ENCODE data around the gene FAR2.
"Not testable (repeated sequence)": the region's sequence is repeated elsewhere in the genome, so short reads cannot be mapped to it uniquely, and the experiment has no call there.

The FAR2 gene

GRCh38 chr12:29167445-29167844, 18.4 kb downstream of the FAR2 start:
- H3K36me3 ChIP-seq (ENCODE audit: control insufficient read depth in 1 of 2, insufficient read depth in 2 of 2, low read depth in 1 of 2, low read length in 2 of 2) = peaks cover 0 to 9% of the 10 kb centered on the region in 2 experiments
- no peak overlapping the region for H2BK15ac ChIP-seq (ENCODE audit: low read depth, poor library complexity, severe bottlenecking)
- peaks cover 7% of the 10 kb centered on the region for H3K79me1 ChIP-seq (replicated peaks; ENCODE audit: low read length, poor library complexity, severe bottlenecking)
- peak; percentile 46 for DNase-seq
- no peak overlapping the region for H2AK5ac ChIP-seq (ENCODE audit: low read length, severe bottlenecking)
- H3K9ac ChIP-seq (ENCODE audit: low read length) = no peak overlapping the region
- no peak overlapping the region for H3K27ac ChIP-seq (ENCODE audit: low read length, poor library complexity, severe bottlenecking)
- H3K14ac ChIP-seq (ENCODE audit: low read length in 2 of 2) = no peak overlapping the region
- H3K4me1 ChIP-seq (ENCODE audit: control insufficient read depth, insufficient read depth, low read depth, low read length) = peaks cover 3% of the 10 kb centered on the region
- H4K8ac ChIP-seq (ENCODE audit: low read length) = no peak overlapping the region
- 61% methylated on average over 4 of the region's 4 CpGs for WGBS
- no peak overlapping the region for H2BK120ac ChIP-seq (ENCODE audit: low read depth, low read length)
- no peaks in the 10 kb centered on the region for H3K9me3 ChIP-seq (ENCODE audit: control insufficient read depth, low read length)
- no peak overlapping the region for H3K4me2 ChIP-seq (ENCODE audit: low read length, poor library complexity, severe bottlenecking)
- no peak overlapping the region for H3K4me3 ChIP-seq (ENCODE audit: insufficient read depth in 1 of 2, low read depth in 1 of 2, low read length in 2 of 2)
- no peak overlapping the region for H2AFZ ChIP-seq (ENCODE audit: low read depth, low read length)
- H3K4ac ChIP-seq (ENCODE audit: low read depth in 1 of 2, low read length in 2 of 2) = no peak overlapping the region
- no peak overlapping the region for H2BK5ac ChIP-seq (ENCODE audit: low read depth, low read length, poor library complexity, severe bottlenecking)
- no peak overlapping the region for H3K23ac ChIP-seq (ENCODE audit: low read length in 2 of 2)
- no peak overlapping the region for H2BK12ac ChIP-seq (ENCODE audit: low read length in 2 of 2)
- no peaks in the 10 kb centered on the region for H3K27me3 ChIP-seq (ENCODE audit: control insufficient read depth in 1 of 2, insufficient read depth in 1 of 2, low read length in 2 of 2)
- H3K18ac ChIP-seq (ENCODE audit: low read depth in 1 of 2, low read length in 2 of 2) = no peak overlapping the region
- H4K91ac ChIP-seq (ENCODE audit: low read length) = no peak overlapping the region

DNA sequence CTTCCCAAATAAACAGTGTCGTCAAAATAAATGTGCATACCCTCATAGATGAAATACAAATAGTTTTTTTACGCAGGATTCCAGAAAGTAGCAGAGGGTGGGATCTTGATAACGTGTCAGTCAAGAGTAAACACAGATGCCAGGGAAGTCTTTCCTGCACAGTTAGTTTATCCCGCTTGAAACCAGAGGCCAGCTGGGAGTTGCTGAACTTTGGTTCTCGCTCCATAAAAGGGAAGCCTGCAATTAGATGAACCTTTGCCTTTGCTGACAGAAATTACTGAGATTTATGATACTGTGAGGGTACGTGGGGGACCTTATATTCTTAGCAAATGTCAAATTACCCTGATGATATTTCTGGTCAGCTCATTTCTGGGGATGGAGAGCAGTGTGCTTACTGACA, 18.9 kb downstream of the FAR2 start:
- 21% methylated on average over 5 of the region's 6 CpGs for WGBS
- Histone ChIP-seq H3K4me1 (ENCODE audit: control insufficient read depth, insufficient read depth, low read depth, low read length) (peaks cover 3% of the 10 kb centered on the region), H3K36me3 (ENCODE audit: control insufficient read depth in 1 of 2, insufficient read depth in 2 of 2, low read depth in 1 of 2, low read length in 2 of 2) (peaks cover 0 to 9% of the 10 kb centered on the region in 2 experiments), H2AK5ac (ENCODE audit: low read length, severe bottlenecking) (no peak overlapping the region), H3K27ac (ENCODE audit: low read length, poor library complexity, severe bottlenecking) (no peak overlapping the region), H3K9me3 (ENCODE audit: control insufficient read depth, low read length) (no peaks in the 10 kb centered on the region), H2BK5ac (ENCODE audit: low read depth, low read length, poor library complexity, severe bottlenecking) (no peak overlapping the region), H2BK12ac (ENCODE audit: low read length in 2 of 2) (no peak overlapping the region), H2BK120ac (ENCODE audit: low read depth, low read length) (no peak overlapping the region), H4K91ac (ENCODE audit: low read length) (no peak overlapping the region), H3K9ac (ENCODE audit: low read length) (no peak overlapping the region), H3K4me2 (ENCODE audit: low read length, poor library complexity, severe bottlenecking) (no peak overlapping the region), H4K8ac (ENCODE audit: low read length) (no peak overlapping the region), H3K14ac (ENCODE audit: low read length in 2 of 2) (no peak overlapping the region), H3K79me1 (replicated peaks; ENCODE audit: low read length, poor library complexity, severe bottlenecking) (peaks cover 5% of the 10 kb centered on the region), H3K18ac (ENCODE audit: low read depth in 1 of 2, low read length in 2 of 2) (no peak overlapping the region), H3K4me3 (ENCODE audit: insufficient read depth in 1 of 2, low read depth in 1 of 2, low read length in 2 of 2) (no peak overlapping the region), H2BK15ac (ENCODE audit: low read depth, poor library complexity, severe bottlenecking) (no peak overlapping the region), H3K4ac (ENCODE audit: low read depth in 1 of 2, low read length in 2 of 2) (no peak overlapping the region), H3K27me3 (ENCODE audit: control insufficient read depth in 1 of 2, insufficient read depth in 1 of 2, low read length in 2 of 2) (no peaks in the 10 kb centered on the region), H3K23ac (ENCODE audit: low read length in 2 of 2) (no peak overlapping the region), H2AFZ (ENCODE audit: low read depth, low read length) (no peak overlapping the region)
- no peak for DNase-seq

- not testable (repeated sequence) for H4K8ac ChIP-seq (ENCODE audit: low read length); H3K23ac ChIP-seq (ENCODE audit: low read length in 2 of 2); H2AK5ac ChIP-seq (ENCODE audit: low read length, severe bottlenecking); H3K4me1 ChIP-seq (ENCODE audit: control insufficient read depth, insufficient read depth, low read depth, low read length); H2BK15ac ChIP-seq (ENCODE audit: low read depth, poor library complexity, severe bottlenecking); H3K9ac ChIP-seq (ENCODE audit: low read length); H2BK120ac ChIP-seq (ENCODE audit: low read depth, low read length); H3K4ac ChIP-seq (ENCODE audit: low read depth in 1 of 2, low read length in 2 of 2); H3K27me3 ChIP-seq (ENCODE audit: control insufficient read depth in 1 of 2, insufficient read depth in 1 of 2, low read length in 2 of 2); H3K79me1 ChIP-seq (replicated peaks; ENCODE audit: low read length, poor library complexity, severe bottlenecking); DNase-seq; H3K27ac ChIP-seq (ENCODE audit: low read length, poor library complexity, severe bottlenecking); H3K4me2 ChIP-seq (ENCODE audit: low read length, poor library complexity, severe bottlenecking); H3K14ac ChIP-seq (ENCODE audit: low read length in 2 of 2); H2BK5ac ChIP-seq (ENCODE audit: low read depth, low read length, poor library complexity, severe bottlenecking); H2BK12ac ChIP-seq (ENCODE audit: low read length in 2 of 2); H2AFZ ChIP-seq (ENCODE audit: low read depth, low read length); H3K4me3 ChIP-seq (ENCODE audit: insufficient read depth in 1 of 2, low read depth in 1 of 2, low read length in 2 of 2); H4K91ac ChIP-seq (ENCODE audit: low read length); H3K9me3 ChIP-seq (ENCODE audit: control insufficient read depth, low read length); H3K18ac ChIP-seq (ENCODE audit: low read depth in 1 of 2, low read length in 2 of 2); H3K36me3 ChIP-seq (ENCODE audit: control insufficient read depth in 1 of 2, insufficient read depth in 2 of 2, low read depth in 1 of 2, low read length in 2 of 2)
- 79% methylated on average over 2 of the region's 2 CpGs for WGBS
Observed at GRCh38 chr12:29169978-29170377, 20.9 kb downstream of the FAR2 start.

GRCh38 chr12:29170478-29171084, 21.5 kb downstream of the FAR2 start:
- H2BK15ac ChIP-seq (ENCODE audit: low read depth, poor library complexity, severe bottlenecking); H3K79me1 ChIP-seq (replicated peaks; ENCODE audit: low read length, poor library complexity, severe bottlenecking); H2BK12ac ChIP-seq (ENCODE audit: low read length in 2 of 2); H3K14ac ChIP-seq (ENCODE audit: low read length in 2 of 2); H3K36me3 ChIP-seq (ENCODE audit: control insufficient read depth in 1 of 2, insufficient read depth in 2 of 2, low read depth in 1 of 2, low read length in 2 of 2); H3K27me3 ChIP-seq (ENCODE audit: control insufficient read depth in 1 of 2, insufficient read depth in 1 of 2, low read length in 2 of 2); H2AFZ ChIP-seq (ENCODE audit: low read depth, low read length); H3K4me2 ChIP-seq (ENCODE audit: low read length, poor library complexity, severe bottlenecking); H2BK120ac ChIP-seq (ENCODE audit: low read depth, low read length); H3K9ac ChIP-seq (ENCODE audit: low read length); H4K91ac ChIP-seq (ENCODE audit: low read length); H3K4me3 ChIP-seq (ENCODE audit: insufficient read depth in 1 of 2, low read depth in 1 of 2, low read length in 2 of 2); H3K4ac ChIP-seq (ENCODE audit: low read depth in 1 of 2, low read length in 2 of 2); H3K4me1 ChIP-seq (ENCODE audit: control insufficient read depth, insufficient read depth, low read depth, low read length); H3K9me3 ChIP-seq (ENCODE audit: control insufficient read depth, low read length); H2AK5ac ChIP-seq (ENCODE audit: low read length, severe bottlenecking); H3K18ac ChIP-seq (ENCODE audit: low read depth in 1 of 2, low read length in 2 of 2); H3K27ac ChIP-seq (ENCODE audit: low read length, poor library complexity, severe bottlenecking); H4K8ac ChIP-seq (ENCODE audit: low read length); H3K23ac ChIP-seq (ENCODE audit: low read length in 2 of 2); H2BK5ac ChIP-seq (ENCODE audit: low read depth, low read length, poor library complexity, severe bottlenecking); DNase-seq: not testable (repeated sequence)
- 98% methylated on average over 5 of the region's 5 CpGs for WGBS

Measured in mesenchymal stem cell (in vitro differentiated cells and primary cell).